Fibroblast of mammary gland (primary cell): Measurements from ENCODE around the gene HMMR.
"Not testable (repeated sequence)": the region's sequence is repeated elsewhere in the genome, so short reads cannot be mapped to it uniquely, and the experiment has no call there.

Experiments used
- DNase-seq: peaks from one replicate; pipeline ENCODE4 v3.0.0-alpha.2; 2010; ENCODE audit warnings: low read depth
- H3K4me3 ChIP-seq: 2 replicates; pipeline ENCODE4 v1.5.1; 2011; ENCODE audit warnings: low read depth, mild to moderate bottlenecking, low read length, moderate library complexity; ENCODE audit not compliant: control insufficient read depth
- CTCF ChIP-seq: conservative IDR thresholded peaks from 2 replicates; pipeline ENCODE4 v1.5.1; 2011; ENCODE audit warnings: low read depth, low read length, inconsistent platforms; ENCODE audit not compliant: control insufficient read depth, insufficient read depth

HMMR gene

DNA sequence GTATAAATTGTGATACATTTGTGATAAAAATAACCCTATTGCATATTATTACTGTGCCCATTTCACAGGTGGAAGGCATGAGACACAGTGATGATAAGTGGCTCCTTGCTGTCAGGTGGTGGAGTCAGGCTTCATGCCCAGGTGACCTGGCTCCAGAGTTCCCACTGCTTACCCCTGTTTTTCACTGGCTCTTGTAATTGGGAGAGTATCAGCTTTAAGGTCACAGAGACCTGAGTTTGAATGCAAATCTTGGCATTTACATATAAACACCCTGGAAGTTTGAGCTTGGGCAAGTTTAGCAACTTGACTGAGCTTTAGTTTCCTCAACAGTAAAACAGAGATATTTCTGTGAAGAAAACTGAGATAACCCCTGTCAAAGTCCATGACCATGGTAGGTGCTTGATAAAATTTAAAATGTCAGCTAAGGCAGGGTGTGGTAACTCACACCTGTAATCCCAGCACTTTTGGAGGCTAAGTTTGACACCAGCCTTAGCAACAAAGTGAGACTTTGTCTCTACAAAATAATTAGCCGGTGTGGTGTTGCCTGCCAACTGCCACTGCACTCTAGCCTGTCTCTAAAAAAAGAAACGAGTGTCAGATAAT lies 74.2 kb downstream of the HMMR start:
- no peak for DNase-seq
- H3K4me3 ChIP-seq = no peak overlapping the region
- no peak for TF ChIP-seq CTCF

- TF ChIP-seq CTCF = no peak
- no peak for DNase-seq
- H3K4me3 ChIP-seq = no peak overlapping the region
Measured at GRCh38 chr5:163535290-163535689, 74.9 kb downstream of the HMMR start.

- DNase-seq, H3K4me3 ChIP-seq: not testable (repeated sequence)
Measured at GRCh38 chr5:163536442-163536841, 76.0 kb downstream of the HMMR start.

DNA sequence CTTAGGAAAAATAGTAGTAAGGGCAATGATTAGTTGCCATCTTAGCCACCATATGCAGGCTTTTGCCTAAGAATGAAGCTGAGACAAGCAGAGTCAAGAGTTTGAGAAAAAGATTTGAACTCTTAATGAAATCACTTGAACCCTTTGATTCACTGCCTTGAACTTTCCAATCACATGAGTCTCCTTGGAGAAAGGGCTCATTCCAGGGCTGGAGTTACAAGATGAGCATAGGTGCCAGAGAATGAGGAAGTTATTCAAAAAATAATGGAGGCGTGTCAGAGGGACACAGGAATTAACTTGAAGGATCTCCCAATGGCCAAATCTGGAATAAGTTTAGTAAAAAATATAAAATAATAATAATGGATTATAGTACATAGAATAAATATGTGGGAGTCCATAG lies 80.3 kb downstream of the HMMR start:
- no peak for DNase-seq
- H3K4me3 ChIP-seq = no peak overlapping the region
- TF ChIP-seq CTCF = no peak
